BE2C (cell line): ENCODE results near the gene GP1BB.

Experiments
- DNase-seq: peaks from one replicate; pipeline ENCODE4 v3.0.0-alpha.2; 2020
- H3K27me3 ChIP-seq: fragments of 250-450 bp; sonication (Bioruptor Pico); 2 replicates; pipeline ENCODE4 v1.5.1; 2020; ENCODE audit warnings: mild to moderate bottlenecking
- H3K36me3 ChIP-seq: fragments of 250-450 bp; sonication (Bioruptor Pico); 2 replicates; pipeline ENCODE4 v1.5.1; 2020; ENCODE audit warnings: mild to moderate bottlenecking
- H3K4me1 ChIP-seq: fragments of 250-450 bp; sonication (Bioruptor Pico); 2 replicates; pipeline ENCODE4 v1.5.1; 2020
- H3K4me3 ChIP-seq: 2 replicates; pipeline ENCODE4 v1.5.1; 2011; ENCODE audit warnings: low read depth, low read length
- H3K9me3 ChIP-seq: fragments of 250-450 bp; sonication (Bioruptor Pico); 2 replicates; pipeline ENCODE4 v1.5.1; 2020
- TF ChIP-seq, protein P1 (sequence below): IDR thresholded peaks from 2 replicates; pipeline ENCODE4 v1.5.1; 2012; ENCODE audit warnings: mild to moderate bottlenecking, low read depth, low read length

The GP1BB gene

DNA sequence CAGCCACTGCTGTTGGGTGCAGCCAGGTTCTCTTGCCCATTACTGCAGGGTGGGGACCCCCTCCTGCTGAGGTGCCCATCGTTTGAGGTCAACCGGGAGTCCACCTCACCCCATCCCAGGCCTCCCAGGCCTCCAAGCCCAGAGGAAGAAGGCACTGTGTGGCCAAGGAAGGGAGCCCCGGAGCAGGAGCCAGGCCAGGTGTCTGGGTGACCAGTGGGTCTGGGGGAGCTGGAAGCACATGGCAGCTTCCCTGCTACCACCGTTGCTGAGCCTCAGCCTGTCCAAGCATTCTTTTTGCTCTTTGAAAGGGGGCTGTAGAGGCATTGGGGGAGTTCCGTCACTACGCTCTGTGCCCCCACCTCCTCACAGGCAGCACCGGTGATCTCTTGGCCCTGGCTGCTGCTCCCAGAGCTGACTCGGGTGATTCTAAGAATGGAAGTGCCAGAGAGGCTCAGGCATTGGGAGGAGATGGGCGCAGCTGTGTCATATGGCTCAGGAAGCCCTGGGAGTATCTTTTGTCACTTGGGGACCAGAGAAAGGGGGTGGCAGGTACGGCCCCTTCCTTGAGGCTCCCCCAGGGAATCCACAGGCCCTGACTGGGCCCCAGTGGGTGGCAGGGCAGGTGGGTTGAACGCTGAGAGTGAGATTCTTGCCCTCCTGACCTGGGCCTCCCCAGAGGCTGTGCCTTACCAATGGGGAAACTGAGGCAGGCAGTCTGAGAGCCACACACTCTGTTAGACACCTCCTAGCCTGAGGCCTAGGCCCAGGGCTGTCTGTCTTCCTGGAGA lies 7.1 kb upstream of the GP1BB start:
- Histone ChIP-seq H3K9me3 (no peaks in the 10 kb centered on the region), H3K27me3 (no peaks in the 10 kb centered on the region), H3K4me3 (no peak overlapping the region), H3K36me3 (no peaks in the 10 kb centered on the region), H3K4me1 (no peaks in the 10 kb centered on the region; the same call in 1 of the 2 replicates)
- DNase-seq: no peak
- TF ChIP-seq, protein P1, sequence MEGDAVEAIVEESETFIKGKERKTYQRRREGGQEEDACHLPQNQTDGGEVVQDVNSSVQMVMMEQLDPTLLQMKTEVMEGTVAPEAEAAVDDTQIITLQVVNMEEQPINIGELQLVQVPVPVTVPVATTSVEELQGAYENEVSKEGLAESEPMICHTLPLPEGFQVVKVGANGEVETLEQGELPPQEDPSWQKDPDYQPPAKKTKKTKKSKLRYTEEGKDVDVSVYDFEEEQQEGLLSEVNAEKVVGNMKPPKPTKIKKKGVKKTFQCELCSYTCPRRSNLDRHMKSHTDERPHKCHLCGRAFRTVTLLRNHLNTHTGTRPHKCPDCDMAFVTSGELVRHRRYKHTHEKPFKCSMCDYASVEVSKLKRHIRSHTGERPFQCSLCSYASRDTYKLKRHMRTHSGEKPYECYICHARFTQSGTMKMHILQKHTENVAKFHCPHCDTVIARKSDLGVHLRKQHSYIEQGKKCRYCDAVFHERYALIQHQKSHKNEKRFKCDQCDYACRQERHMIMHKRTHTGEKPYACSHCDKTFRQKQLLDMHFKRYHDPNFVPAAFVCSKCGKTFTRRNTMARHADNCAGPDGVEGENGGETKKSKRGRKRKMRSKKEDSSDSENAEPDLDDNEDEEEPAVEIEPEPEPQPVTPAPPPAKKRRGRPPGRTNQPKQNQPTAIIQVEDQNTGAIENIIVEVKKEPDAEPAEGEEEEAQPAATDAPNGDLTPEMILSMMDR: no peak

DNA sequence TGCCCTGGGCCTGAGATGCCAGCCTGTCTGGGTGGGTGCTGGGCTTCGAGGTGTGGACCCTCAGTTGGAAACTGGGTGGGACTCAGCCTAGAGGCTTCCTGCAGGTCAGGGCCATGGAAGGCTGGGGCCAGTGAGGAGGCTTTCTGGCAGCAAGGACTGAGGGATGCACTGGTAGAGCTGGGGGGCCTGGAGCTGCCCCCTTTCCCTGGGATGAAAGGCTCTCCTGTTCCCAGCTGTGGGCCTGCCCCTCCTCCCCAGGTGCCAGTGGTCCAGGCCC lies 6.6 kb upstream of the GP1BB start:
- Histone ChIP-seq H3K27me3 (no peaks in the 10 kb centered on the region), H3K9me3 (no peaks in the 10 kb centered on the region), H3K4me3 (no peak overlapping the region), H3K4me1 (no peaks in the 10 kb centered on the region; the same call in 1 of the 2 replicates), H3K36me3 (no peaks in the 10 kb centered on the region)
- TF ChIP-seq, protein P1: no peak
- DNase-seq: no peak

DNA sequence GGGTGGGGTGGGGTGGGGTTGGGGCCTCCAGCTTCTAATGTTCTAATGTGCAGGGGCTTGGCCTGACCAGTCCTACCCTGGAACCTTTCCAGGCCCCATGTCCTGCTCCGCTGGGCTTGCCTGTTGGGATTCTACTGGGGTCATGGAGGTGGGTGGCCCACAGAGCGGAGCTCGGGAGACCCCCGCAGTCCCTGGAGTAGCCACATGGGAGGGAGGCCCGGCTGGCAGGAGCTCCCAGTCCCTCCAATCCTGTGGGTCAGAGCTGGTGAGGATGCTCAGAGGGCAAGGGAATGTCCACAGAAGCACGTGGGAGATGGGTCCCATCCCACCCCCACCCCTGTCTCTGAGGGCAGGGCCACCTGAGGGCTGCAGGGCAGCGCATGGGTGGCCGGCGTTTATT lies 6.2 kb upstream of the GP1BB start:
- Histone ChIP-seq H3K4me1 (no peaks in the 10 kb centered on the region; the same call in 1 of the 2 replicates), H3K27me3 (no peaks in the 10 kb centered on the region), H3K4me3 (no peak overlapping the region), H3K9me3 (no peaks in the 10 kb centered on the region), H3K36me3 (no peaks in the 10 kb centered on the region)
- TF ChIP-seq, protein P1: no peak
- DNase-seq: no peak

DNA sequence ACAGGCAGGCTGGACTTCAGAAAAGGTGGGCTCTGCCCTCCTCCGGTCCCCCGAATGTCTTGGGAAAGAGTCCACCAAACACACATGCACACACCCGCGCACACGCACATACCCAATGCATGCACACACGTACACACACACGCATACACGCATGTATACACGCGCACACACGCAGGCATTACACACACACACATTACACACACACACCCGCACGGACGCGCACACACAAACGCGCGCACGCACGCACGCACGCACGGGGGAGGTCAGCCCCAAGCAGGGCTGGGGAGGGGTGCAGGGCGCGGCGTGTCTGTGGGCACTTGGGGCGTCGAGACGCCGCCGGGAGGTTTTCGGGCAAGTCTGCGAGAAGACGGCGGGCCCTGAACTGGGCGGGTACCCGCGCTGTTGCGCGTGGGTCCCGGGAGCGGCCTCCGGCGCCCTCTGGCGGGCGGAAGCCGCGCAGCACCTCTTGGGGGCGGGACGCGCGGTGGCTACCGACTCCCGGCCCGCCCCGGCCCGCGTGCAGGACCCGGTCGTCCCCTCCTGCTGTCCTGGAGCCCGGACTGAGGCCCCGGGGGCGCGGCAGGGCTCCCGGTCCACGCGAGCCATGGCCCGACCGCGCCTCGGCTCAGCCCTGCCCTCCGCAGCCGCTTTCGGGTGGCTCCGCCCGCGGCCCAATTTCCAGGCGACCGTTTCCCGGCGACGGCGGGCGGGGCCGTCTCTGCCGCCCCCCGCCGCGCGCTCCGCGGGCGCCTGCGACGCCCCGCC lies 5.5 kb upstream of the GP1BB start:
- Histone ChIP-seq H3K36me3 (no peaks in the 10 kb centered on the region; the same call in 1 of the 2 replicates), H3K9me3 (no peaks in the 10 kb centered on the region), H3K4me1 (no peaks in the 10 kb centered on the region; the same call in 1 of the 2 replicates), H3K27me3 (no peaks in the 10 kb centered on the region), H3K4me3 (peak overlapping the region; percentile 54)
- DNase-seq: peak; percentile 81
- TF ChIP-seq, protein P1: peak; percentile 61

DNA sequence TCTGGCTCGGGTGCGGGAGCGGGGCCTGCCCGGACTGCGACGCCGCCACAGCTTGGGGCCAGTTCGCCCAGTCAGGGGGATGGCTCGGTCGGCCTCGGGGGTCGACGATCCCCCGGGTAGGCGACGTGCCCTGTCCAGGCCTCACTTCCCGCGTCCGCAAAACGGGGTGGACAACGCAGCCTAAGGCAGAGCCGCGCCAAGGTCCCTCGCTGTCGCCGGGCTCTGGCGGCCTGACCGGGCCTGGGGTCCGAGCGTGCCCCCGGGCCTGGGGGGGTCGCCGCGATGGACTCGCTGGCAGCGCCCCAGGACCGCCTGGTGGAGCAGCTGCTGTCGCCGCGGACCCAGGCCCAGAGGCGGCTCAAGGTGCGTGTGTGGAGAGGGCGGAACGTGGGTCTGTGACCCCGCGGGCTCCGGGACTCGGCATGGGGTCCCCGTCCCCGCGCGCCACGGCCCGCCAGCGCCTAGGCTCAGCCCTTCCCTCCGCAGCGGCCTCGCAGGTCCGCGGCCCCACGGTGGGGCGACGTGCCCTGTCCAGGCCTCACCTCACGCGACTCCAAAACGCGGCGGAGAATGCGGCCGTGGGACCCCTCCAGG lies 4.8 kb upstream of the GP1BB start:
- Histone ChIP-seq H3K4me3 (peak overlapping the region; percentile 54), H3K9me3 (no peaks in the 10 kb centered on the region), H3K4me1 (no peaks in the 10 kb centered on the region; the same call in 1 of the 2 replicates), H3K27me3 (no peaks in the 10 kb centered on the region), H3K36me3 (no peaks in the 10 kb centered on the region; the same call in 1 of the 2 replicates)
- DNase-seq: no peak
- TF ChIP-seq, protein P1: no peak
